Coronary artery (tissue), 2 donors: ENCODE measurements around the gene RIF1.

Experiments
- DNase-seq: peaks from one replicate; pipeline ENCODE4 v3.0.0-alpha.2; 2017; ENCODE audit warnings: low spot score
- H3K27ac ChIP-seq, 2 donors: fragments of 200-600 bp; sonication (generic); one replicate each; pipeline ENCODE4 v1.5.1; 2016 to 2019
- H3K4me3 ChIP-seq: fragments of 200-600 bp; sonication (generic); 2 replicates; pipeline ENCODE4 v1.5.1; 2016; ENCODE audit warnings: mild to moderate bottlenecking, moderate library complexity
- CTCF ChIP-seq: fragments of 200-600 bp; sonication (generic); IDR thresholded peaks from one replicate; pipeline ENCODE4 v1.5.1; 2019; ENCODE audit warnings: antibody characterized with exemption

The RIF1 gene

DNA sequence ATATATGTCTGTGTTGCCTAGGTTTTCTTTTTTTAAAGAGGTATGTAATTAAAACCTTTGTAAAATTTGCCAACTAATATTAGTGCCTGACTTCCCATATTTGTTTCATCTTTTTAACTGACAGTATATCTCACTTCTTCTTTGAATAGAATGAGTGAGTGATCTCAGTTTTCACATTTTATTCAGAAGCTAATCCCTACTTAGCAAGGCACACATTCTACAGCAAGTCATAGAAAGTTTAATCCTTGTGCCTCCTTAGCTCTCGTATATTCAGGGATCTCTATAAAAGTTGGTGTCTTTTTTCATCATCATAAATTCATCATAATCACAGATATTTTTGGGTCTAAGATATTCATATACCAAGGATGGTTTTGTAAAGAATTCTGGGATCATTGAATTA is 66.6 kb downstream of the RIF1 start:
- no peak for TF ChIP-seq CTCF
- Histone ChIP-seq H3K27ac (no peak overlapping the region), H3K4me3 (no peak overlapping the region)
- no peak for DNase-seq

- H3K4me3 ChIP-seq = no peak overlapping the region
- DNase-seq = no peak
- TF ChIP-seq CTCF = no peak
- H3K27ac ChIP-seq = no peak overlapping the region
These were observed 68.3 kb downstream of the RIF1 start for GRCh38 chr2:151478011-151478410.

GRCh38 chr2:151481744-151482143 is 72.0 kb downstream of the RIF1 start:
- no peak for TF ChIP-seq CTCF
- DNase-seq = no peak
- Histone ChIP-seq H3K4me3 (no peak overlapping the region), H3K27ac (no peak overlapping the region)

GRCh38 chr2:151482171-151482725 is 72.5 kb downstream of the RIF1 start:
- TF ChIP-seq CTCF = no peak

GRCh38 chr2:151483546-151483945 is 73.8 kb downstream of the RIF1 start:
- H3K27ac ChIP-seq = no peak overlapping the region
- H3K4me3 ChIP-seq = no peak overlapping the region
- TF ChIP-seq CTCF = no peak
- no peak for DNase-seq

More at GRCh38 chr2:151482171-151482725, 72.5 kb downstream of the RIF1 start:
- no peak overlapping the region for H3K4me3 ChIP-seq
- H3K27ac ChIP-seq = no peak overlapping the region
- no peak for DNase-seq

GRCh38 chr2:151484100-151484499 is 74.4 kb downstream of the RIF1 start:
- TF ChIP-seq CTCF = no peak
- DNase-seq = no peak

DNA sequence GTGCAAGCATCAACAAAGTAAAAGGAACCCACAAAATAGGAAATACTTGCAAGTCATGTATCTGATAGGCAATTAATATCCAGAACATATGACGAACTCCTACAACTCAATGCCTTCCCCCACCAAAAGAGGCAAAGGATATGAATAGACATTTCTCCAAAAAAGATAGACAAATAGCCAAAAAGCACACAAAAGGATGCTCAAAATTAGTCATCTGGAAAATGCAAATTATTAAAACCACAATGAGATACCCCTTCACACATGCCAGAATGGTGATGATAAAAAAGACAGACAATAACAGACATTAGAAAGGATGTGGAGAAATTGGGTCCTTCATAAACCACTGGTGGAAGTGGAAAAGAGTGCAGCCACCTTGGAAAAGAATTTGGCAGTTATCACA is 76.4 kb downstream of the RIF1 start:
- no peak for DNase-seq
- Histone ChIP-seq H3K27ac (no peak overlapping the region), H3K4me3 (no peak overlapping the region)
- TF ChIP-seq CTCF = no peak

More at GRCh38 chr2:151484100-151484499, 74.4 kb downstream of the RIF1 start:
- Histone ChIP-seq H3K27ac (no peak overlapping the region), H3K4me3 (no peak overlapping the region)
